GM23338 (cell line): ENCODE data around the gene RNASET2. TPM values are rescaled to one million over a fixed set of nuclear protein-coding genes. Genes with fewer than 3 reads are reported as not detected.

ENCODE experiments used
- ATAC-seq: fragments of 200-7000 bp; cut with Tn5 transposase; 3 replicates; pipeline ENCODE4 v1.9.1; 2020
- DNase-seq: peaks from one replicate; pipeline ENCODE4 v3.0.0-alpha.2; 2015; ENCODE audit warnings: low spot score
- H2AFZ ChIP-seq: fragments of 200-600 bp; sonication (generic); 2 replicates; pipeline ENCODE4 v1.8.0; 2016; ENCODE audit warnings: antibody characterized with exemption, mild to moderate bottlenecking, moderate library complexity
- H3F3A ChIP-seq: fragments of 200-600 bp; sonication (generic); replicated peaks from 2 replicates; pipeline ENCODE4 v1.8.0; 2017; ENCODE audit warnings: antibody characterized with exemption, mixed run types, low read depth
- H3K27ac ChIP-seq: fragments of 200-600 bp; sonication (generic); 2 replicates; pipeline ENCODE4 v1.6.1; 2016; ENCODE audit warnings: low read depth
- H3K27me3 ChIP-seq: fragments of 200-600 bp; sonication (generic); 2 replicates; pipeline ENCODE4 v1.8.0; 2016; ENCODE audit warnings: mild to moderate bottlenecking, mixed run types, moderate library complexity; ENCODE audit not compliant: insufficient read depth
- H3K36me3 ChIP-seq: fragments of 200-600 bp; sonication (generic); 2 replicates; pipeline ENCODE4 v1.8.0; 2016; ENCODE audit warnings: mild to moderate bottlenecking; ENCODE audit not compliant: insufficient read depth
- H3K4me1 ChIP-seq: fragments of 200-600 bp; sonication (generic); 2 replicates; pipeline ENCODE4 v1.8.0; 2016; ENCODE audit warnings: mild to moderate bottlenecking, moderate library complexity; ENCODE audit not compliant: insufficient read depth
- H3K4me2 ChIP-seq: fragments of 200-600 bp; sonication (generic); 2 replicates; pipeline ENCODE4 v1.7.1; 2017; ENCODE audit warnings: mixed run types
- H3K4me3 ChIP-seq: fragments of 200-600 bp; sonication (generic); 2 replicates; pipeline ENCODE4 v1.6.1; 2016; ENCODE audit warnings: mixed run types
- H3K79me2 ChIP-seq: fragments of 200-600 bp; sonication (generic); replicated peaks from 2 replicates; pipeline ENCODE4 v1.8.0; 2017; ENCODE audit warnings: mild to moderate bottlenecking; ENCODE audit not compliant: insufficient read depth
- H3K9me2 ChIP-seq: fragments of 200-600 bp; sonication (generic); 2 replicates; pipeline ENCODE4 v1.8.0; 2017; ENCODE audit not compliant: insufficient read depth
- H4K20me1 ChIP-seq: fragments of 200-600 bp; sonication (generic); replicated peaks from 2 replicates; pipeline ENCODE4 v1.8.0; 2017; ENCODE audit warnings: mild to moderate bottlenecking; ENCODE audit not compliant: insufficient read depth
- H3K27ac Mint-ChIP-seq: 2 replicates; pipeline ENCODE4 v1.8.0; 2020; ENCODE audit warnings: inconsistent platforms, mild to moderate bottlenecking, moderate library complexity, mixed read lengths
- H3K27me3 Mint-ChIP-seq: 3 replicates; pipeline ENCODE4 v1.8.0; 2022; ENCODE audit warnings: low read depth, mild to moderate bottlenecking, moderate library complexity, mixed read lengths, inconsistent platforms; ENCODE audit not compliant: insufficient read depth, poor library complexity
- H3K36me3 Mint-ChIP-seq: 3 replicates; pipeline ENCODE4 v1.8.0; 2021; ENCODE audit warnings: low read depth, mild to moderate bottlenecking, inconsistent platforms, moderate library complexity, mixed read lengths
- H3K4me1 Mint-ChIP-seq: 3 replicates; pipeline ENCODE4 v1.8.0; 2020; ENCODE audit warnings: mild to moderate bottlenecking, inconsistent platforms, mixed read lengths
- H3K4me3 Mint-ChIP-seq: 3 replicates; pipeline ENCODE4 v1.8.0; 2021; ENCODE audit warnings: moderate library complexity, mild to moderate bottlenecking, inconsistent platforms, mixed read lengths
- H3K9me3 Mint-ChIP-seq: 3 replicates; pipeline ENCODE4 v1.8.0; 2020; ENCODE audit warnings: moderate library complexity, mild to moderate bottlenecking, inconsistent platforms, mixed read lengths
- CREB1 ChIP-seq: fragments of 250-450 bp; sonication (Bioruptor Pico); IDR thresholded peaks from 2 replicates; pipeline ENCODE4 v1.5.0; 2020; ENCODE audit warnings: low read depth, mild to moderate bottlenecking, moderate library complexity
- EZH2 ChIP-seq: fragments of 200-600 bp; sonication (generic); IDR thresholded peaks from one replicate; pipeline ENCODE4 v1.8.0; 2017; ENCODE audit warnings: antibody characterized with exemption, mild to moderate bottlenecking, low read depth; ENCODE audit not compliant: unreplicated experiment
- EZH2phosphoT487 ChIP-seq: fragments of 200-600 bp; sonication (generic); IDR thresholded peaks from one replicate; pipeline ENCODE4 v1.8.1; 2018; ENCODE audit warnings: antibody characterized with exemption; ENCODE audit not compliant: unreplicated experiment
- JUNB ChIP-seq: IDR thresholded peaks from one replicate; pipeline ENCODE4 v1.6.1; 2016; ENCODE audit warnings: antibody characterized with exemption; ENCODE audit not compliant: unreplicated experiment
- NANOG ChIP-seq: IDR thresholded peaks from 2 replicates; pipeline ENCODE4 v1.6.1; 2016; ENCODE audit warnings: antibody characterized with exemption, borderline replicate concordance
- POLR2AphosphoS5 ChIP-seq: IDR thresholded peaks from 2 replicates; pipeline ENCODE4 v1.6.1; 2016; ENCODE audit warnings: antibody characterized with exemption, low read depth
- ZNF114 ChIP-seq: fragments of 250-450 bp; sonication (Bioruptor Pico); IDR thresholded peaks from 2 replicates; pipeline ENCODE4 v1.5.0; 2020; ENCODE audit warnings: mild to moderate bottlenecking, moderate library complexity
- ZNF331 ChIP-seq: fragments of 250-450 bp; sonication (Bioruptor Pico); IDR thresholded peaks from 2 replicates; pipeline ENCODE4 v1.5.0; 2020; ENCODE audit warnings: low read depth, mild to moderate bottlenecking, moderate library complexity
- polyA plus RNA-seq: library from polyadenylated mRNA; unstranded; fragments of >200 nt; fragmentation: Nextera tagmentation; extraction: Ambion mirVana; gene quantifications from 2 replicates; pipeline ENCODE4 v1.2.1, GENCODE V29; 2016
- total RNA-seq: library from RNA; depleted of rRNA; stranded (reverse); fragments of >200 nt; shearing (Covaris generic); gene quantifications from 2 replicates; pipeline ENCODE4 v1.2.3, GENCODE V29; 2014
- TF ChIP-seq, protein P1 (sequence below): IDR thresholded peaks from 2 replicates; pipeline ENCODE4 v1.6.1; 2016; ENCODE audit warnings: antibody characterized with exemption
- TF ChIP-seq, protein P2 (sequence below): IDR thresholded peaks from one replicate; pipeline ENCODE4 v1.6.1; 2018; ENCODE audit warnings: antibody characterized with exemption; ENCODE audit not compliant: unreplicated experiment

Gene RNASET2
- total and polyA plus RNA-seq, 2 experiments from 2014 or later, result 40.5 to 62.8 TPM

DNA sequence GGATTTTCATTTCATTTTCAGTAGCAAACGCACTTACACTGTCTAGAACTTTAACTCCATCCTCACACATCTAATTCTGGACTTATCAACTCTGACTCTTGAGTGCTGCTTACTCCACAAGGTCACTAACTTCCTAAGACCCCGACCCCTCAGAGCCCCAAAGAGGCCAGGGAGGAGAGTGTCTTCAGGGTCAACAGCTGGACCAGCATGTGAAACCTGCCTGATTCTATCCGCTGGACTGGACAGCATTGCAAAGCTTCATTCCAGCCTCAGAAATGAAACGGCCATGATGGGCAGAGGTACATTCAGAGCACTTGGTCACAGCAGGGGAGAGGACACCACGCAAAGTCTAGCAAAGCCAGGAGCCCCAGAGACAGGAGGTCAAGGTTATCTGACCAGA lies 9.1 kb downstream of the RNASET2 start:
- no peak overlapping the region for H3K4me3 Mint-ChIP-seq
- H3K36me3 Mint-ChIP-seq, result peaks cover 50% of the 10 kb centered on the region
- Histone ChIP-seq H3K4me1 (peaks cover 11% of the 10 kb centered on the region), H2AFZ (no peak overlapping the region), H3K27ac (no peak overlapping the region), H3F3A (no peaks in the 10 kb centered on the region), H3K27me3 (no peaks in the 10 kb centered on the region), H3K36me3 (no peaks in the 10 kb centered on the region; the same call in 1 of the 2 replicates), H3K9me2 (no peaks in the 10 kb centered on the region), H4K20me1 (no peaks in the 10 kb centered on the region; the same call in 1 of the 2 replicates), H3K4me3 (no peak overlapping the region), H3K79me2 (no peaks in the 10 kb centered on the region), H3K4me2 (no peak overlapping the region)
- no peak for TF ChIP-seq ZNF114 (CRISPR knock-in tag)
- DNase-seq (no peak), ATAC-seq (no peak)
- H3K9me3 Mint-ChIP-seq, result peaks cover 18% of the 10 kb centered on the region
- no peak overlapping the region for H3K27ac Mint-ChIP-seq
- no peaks in the 10 kb centered on the region for H3K27me3 Mint-ChIP-seq
- H3K4me1 Mint-ChIP-seq, result peaks cover 4% of the 10 kb centered on the region

DNA sequence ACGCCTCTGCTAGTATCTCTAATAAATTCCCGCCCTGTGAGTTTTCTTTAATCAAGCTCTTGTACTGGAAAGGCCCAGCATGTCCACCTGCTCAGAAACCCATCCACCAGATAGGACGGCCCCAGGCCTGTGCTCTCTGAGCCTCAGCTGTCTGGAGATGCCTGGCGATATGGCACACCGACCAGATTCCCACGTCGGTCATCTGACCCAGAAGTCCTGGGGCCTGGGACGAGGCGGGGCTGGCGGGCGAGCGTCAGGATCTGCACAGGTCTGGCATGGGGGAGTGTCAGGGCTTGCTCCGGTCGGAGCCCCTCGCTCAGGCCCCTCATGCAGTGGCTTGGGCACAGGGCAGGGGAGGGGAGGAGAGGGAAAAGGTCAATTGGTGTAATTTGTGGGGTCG lies 10.2 kb downstream of the RNASET2 start:
- Histone ChIP-seq H2AFZ (no peak overlapping the region), H3K36me3 (no peaks in the 10 kb centered on the region; the same call in none of the 2 replicates)

DNA sequence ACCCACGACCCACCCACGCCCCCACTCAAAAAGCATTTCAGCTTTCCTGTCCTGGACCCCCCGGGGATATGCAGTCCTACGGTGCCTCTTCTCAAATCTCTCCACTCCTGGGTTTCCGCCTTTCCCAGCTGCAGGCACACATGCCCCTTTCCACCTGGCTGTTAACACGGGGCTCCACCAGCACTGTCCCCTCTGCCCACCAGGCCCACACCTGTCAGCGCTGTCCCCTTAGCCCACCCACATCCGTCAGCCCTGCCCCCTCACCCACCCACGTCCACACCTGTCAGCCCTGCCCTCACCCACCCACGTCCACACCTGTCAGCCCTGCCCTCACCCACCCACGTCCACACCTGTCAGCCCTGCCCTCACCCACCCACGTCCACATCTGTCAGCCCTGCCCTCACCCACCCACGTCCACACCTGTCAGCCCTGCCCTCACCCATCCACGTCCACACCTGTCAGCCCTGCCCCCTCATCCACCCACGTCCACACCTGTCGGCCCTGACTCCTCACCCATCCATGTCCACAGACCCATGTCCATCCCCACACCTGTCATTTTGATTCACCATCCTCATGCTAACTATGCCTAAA lies 11.6 kb downstream of the RNASET2 start:
- no peak for ATAC-seq
- H4K20me1 ChIP-seq, result peaks cover under 1% of the 10 kb centered on the region; the same call in 1 of the 2 replicates

More for the DNA sequence above, 10.2 kb downstream of the RNASET2 start:
- DNase-seq (no peak), ATAC-seq (no peak)
- Histone ChIP-seq H3K27ac (no peak overlapping the region), H3K4me2 (no peak overlapping the region), H3F3A (no peaks in the 10 kb centered on the region), H3K9me2 (no peaks in the 10 kb centered on the region), H3K4me3 (no peak overlapping the region), H4K20me1 (no peaks in the 10 kb centered on the region; the same call in 1 of the 2 replicates), H3K27me3 (no peaks in the 10 kb centered on the region), H3K79me2 (no peaks in the 10 kb centered on the region), H3K4me1 (peaks cover 11% of the 10 kb centered on the region)
- H3K4me3 Mint-ChIP-seq, result no peak overlapping the region
- no peak overlapping the region for H3K27ac Mint-ChIP-seq
- peaks cover 15% of the 10 kb centered on the region for H3K9me3 Mint-ChIP-seq
- peaks cover 41% of the 10 kb centered on the region for H3K36me3 Mint-ChIP-seq
- H3K27me3 Mint-ChIP-seq, result no peaks in the 10 kb centered on the region
- TF ChIP-seq EZH2phosphoT487, result no peak
- TF ChIP-seq CREB1 (CRISPR knock-in tag), result no peak
- TF ChIP-seq, protein P1, sequence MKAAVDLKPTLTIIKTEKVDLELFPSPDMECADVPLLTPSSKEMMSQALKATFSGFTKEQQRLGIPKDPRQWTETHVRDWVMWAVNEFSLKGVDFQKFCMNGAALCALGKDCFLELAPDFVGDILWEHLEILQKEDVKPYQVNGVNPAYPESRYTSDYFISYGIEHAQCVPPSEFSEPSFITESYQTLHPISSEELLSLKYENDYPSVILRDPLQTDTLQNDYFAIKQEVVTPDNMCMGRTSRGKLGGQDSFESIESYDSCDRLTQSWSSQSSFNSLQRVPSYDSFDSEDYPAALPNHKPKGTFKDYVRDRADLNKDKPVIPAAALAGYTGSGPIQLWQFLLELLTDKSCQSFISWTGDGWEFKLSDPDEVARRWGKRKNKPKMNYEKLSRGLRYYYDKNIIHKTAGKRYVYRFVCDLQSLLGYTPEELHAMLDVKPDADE, result no peak
- no peak for TF ChIP-seq POLR2AphosphoS5
- H3K4me1 Mint-ChIP-seq, result peaks cover 4% of the 10 kb centered on the region

More for the DNA sequence above, 11.6 kb downstream of the RNASET2 start:
- no peaks in the 10 kb centered on the region for H3K79me2 ChIP-seq
- peaks cover 27% of the 10 kb centered on the region for H3K36me3 Mint-ChIP-seq
- TF ChIP-seq JUNB (no peak), ZNF331 (CRISPR knock-in tag) (no peak), EZH2 (no peak), NANOG (no peak)
- TF ChIP-seq, protein P2, sequence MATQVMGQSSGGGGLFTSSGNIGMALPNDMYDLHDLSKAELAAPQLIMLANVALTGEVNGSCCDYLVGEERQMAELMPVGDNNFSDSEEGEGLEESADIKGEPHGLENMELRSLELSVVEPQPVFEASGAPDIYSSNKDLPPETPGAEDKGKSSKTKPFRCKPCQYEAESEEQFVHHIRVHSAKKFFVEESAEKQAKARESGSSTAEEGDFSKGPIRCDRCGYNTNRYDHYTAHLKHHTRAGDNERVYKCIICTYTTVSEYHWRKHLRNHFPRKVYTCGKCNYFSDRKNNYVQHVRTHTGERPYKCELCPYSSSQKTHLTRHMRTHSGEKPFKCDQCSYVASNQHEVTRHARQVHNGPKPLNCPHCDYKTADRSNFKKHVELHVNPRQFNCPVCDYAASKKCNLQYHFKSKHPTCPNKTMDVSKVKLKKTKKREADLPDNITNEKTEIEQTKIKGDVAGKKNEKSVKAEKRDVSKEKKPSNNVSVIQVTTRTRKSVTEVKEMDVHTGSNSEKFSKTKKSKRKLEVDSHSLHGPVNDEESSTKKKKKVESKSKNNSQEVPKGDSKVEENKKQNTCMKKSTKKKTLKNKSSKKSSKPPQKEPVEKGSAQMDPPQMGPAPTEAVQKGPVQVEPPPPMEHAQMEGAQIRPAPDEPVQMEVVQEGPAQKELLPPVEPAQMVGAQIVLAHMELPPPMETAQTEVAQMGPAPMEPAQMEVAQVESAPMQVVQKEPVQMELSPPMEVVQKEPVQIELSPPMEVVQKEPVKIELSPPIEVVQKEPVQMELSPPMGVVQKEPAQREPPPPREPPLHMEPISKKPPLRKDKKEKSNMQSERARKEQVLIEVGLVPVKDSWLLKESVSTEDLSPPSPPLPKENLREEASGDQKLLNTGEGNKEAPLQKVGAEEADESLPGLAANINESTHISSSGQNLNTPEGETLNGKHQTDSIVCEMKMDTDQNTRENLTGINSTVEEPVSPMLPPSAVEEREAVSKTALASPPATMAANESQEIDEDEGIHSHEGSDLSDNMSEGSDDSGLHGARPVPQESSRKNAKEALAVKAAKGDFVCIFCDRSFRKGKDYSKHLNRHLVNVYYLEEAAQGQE, result no peak
- no peak overlapping the region for H2AFZ ChIP-seq
- H3K4me3 Mint-ChIP-seq, result no peak overlapping the region
- no peaks in the 10 kb centered on the region; the same call in none of the 2 replicates for H3K36me3 ChIP-seq
- no peak for DNase-seq
- no peaks in the 10 kb centered on the region for H3K4me1 Mint-ChIP-seq
- H3K4me2 ChIP-seq, result no peak overlapping the region
- H3F3A ChIP-seq, result no peaks in the 10 kb centered on the region
- no peaks in the 10 kb centered on the region for H3K27me3 ChIP-seq
- peaks cover 2% of the 10 kb centered on the region; the same call in 2 of the 3 replicates for H3K9me3 Mint-ChIP-seq
- no peak overlapping the region for H3K4me3 ChIP-seq
- no peaks in the 10 kb centered on the region for H3K9me2 ChIP-seq
- H3K27ac ChIP-seq, result no peak overlapping the region
- peaks cover 6% of the 10 kb centered on the region; the same call in 1 of the 2 replicates for H3K4me1 ChIP-seq
- no peaks in the 10 kb centered on the region for H3K27me3 Mint-ChIP-seq
- no peak overlapping the region for H3K27ac Mint-ChIP-seq
